H4 (cell line): ENCODE measurements around the gene ZFP36L2. TPM values are rescaled to one million over a fixed set of nuclear protein-coding genes. Genes with fewer than 3 reads are reported as not detected.
A peak's percentile ranks its signal among the peaks of the same experiment; 100 is the strongest.

Experiments used
- DNase-seq: peaks from one replicate; pipeline ENCODE4 v3.0.0-alpha.2; 2015; ENCODE audit warnings: low spot score
- total RNA-seq: library from RNA; depleted of rRNA; stranded (reverse); fragments of >200 nt; shearing (Covaris generic); gene quantifications from 2 replicates; pipeline ENCODE4 v1.2.3, GENCODE V29; 2014

The ZFP36L2 gene
- total RNA-seq, 1 experiment from 2014 or later = 2.1 TPM

GRCh38 chr2:43248621-43249020 lies 22.2 kb upstream of the ZFP36L2 start:
- no peak for DNase-seq

GRCh38 chr2:43246641-43247040 lies 20.2 kb upstream of the ZFP36L2 start:
- no peak for DNase-seq

- no peak for DNase-seq
Observed at GRCh38 chr2:43241558-43241957, 15.2 kb upstream of the ZFP36L2 start.

- no peak for DNase-seq
Observed at GRCh38 chr2:43240766-43241150, 14.4 kb upstream of the ZFP36L2 start.

- DNase-seq = no peak
Observed at GRCh38 chr2:43239981-43240765, 13.8 kb upstream of the ZFP36L2 start.

- DNase-seq = no peak
Observed at GRCh38 chr2:43238813-43239212, 12.4 kb upstream of the ZFP36L2 start.

- no peak for DNase-seq
Observed at GRCh38 chr2:43238176-43238575, 11.8 kb upstream of the ZFP36L2 start.

GRCh38 chr2:43233218-43234212 lies 7.1 kb upstream of the ZFP36L2 start:
- DNase-seq = no peak

- DNase-seq = no peak
Observed at GRCh38 chr2:43230951-43231827, 4.8 kb upstream of the ZFP36L2 start.

- no peak for DNase-seq
Observed at GRCh38 chr2:43230351-43230885, 4.0 kb upstream of the ZFP36L2 start.

- no peak for DNase-seq
Observed at GRCh38 chr2:43228756-43229659, 2.6 kb upstream of the ZFP36L2 start.

- DNase-seq = no peak
Observed at GRCh38 chr2:43228321-43228751, 1.9 kb upstream of the ZFP36L2 start.

GRCh38 chr2:43227830-43228281 lies 1.4 kb upstream of the ZFP36L2 start:
- DNase-seq = no peak

- DNase-seq = peak; percentile 71
Observed at GRCh38 chr2:43226955-43227829, 786 bp upstream of the ZFP36L2 start.

- peak; percentile 38 for DNase-seq
Observed at GRCh38 chr2:43225788-43226557, 433 bp downstream of the ZFP36L2 start.

- DNase-seq = no peak
Observed at GRCh38 chr2:43225093-43225787, 1.2 kb downstream of the ZFP36L2 start.

GRCh38 chr2:43224571-43225092 lies 1.8 kb downstream of the ZFP36L2 start:
- DNase-seq = no peak
